Measurements from ENCODE around the gene CCT6A.

DNA sequence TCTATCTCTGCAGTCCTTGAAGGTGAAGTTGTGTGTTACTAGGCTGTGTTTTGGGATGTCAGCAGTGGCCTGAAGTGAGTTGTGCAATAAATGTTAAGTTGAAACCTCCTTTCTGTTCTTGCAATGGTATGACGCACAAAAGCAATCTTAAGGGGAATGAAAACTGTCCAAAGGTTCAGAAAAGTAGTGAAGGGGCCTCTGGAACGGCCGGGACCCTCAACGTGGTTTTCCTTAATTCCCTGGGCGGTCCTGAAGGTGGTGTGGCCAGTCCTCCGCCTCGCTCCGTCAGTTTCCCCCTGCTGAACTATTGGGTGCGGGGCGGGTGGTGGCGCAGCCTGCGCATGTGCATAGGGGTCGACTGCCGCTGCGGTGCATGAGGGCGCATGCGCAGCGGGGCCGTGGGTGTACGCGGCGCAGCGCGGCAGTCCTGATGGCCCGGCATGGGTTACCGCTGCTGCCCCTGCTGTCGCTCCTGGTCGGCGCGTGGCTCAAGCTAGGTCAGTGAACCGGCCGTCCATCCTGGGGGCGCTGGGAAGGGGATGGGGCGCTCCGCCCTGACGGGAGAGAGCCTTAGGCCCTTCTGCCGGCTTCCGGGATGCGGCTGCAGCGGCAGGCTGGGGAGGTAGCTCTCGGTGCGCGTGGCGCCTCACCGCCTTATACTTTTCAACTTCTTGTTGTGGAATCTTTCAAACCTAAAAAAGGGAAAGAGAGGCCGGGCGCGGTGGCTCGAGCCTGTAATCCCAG lies 12.5 kb downstream of the CCT6A start, which contains the start of gene SUMF2:
- TF ChIP-seq, protein P1, sequence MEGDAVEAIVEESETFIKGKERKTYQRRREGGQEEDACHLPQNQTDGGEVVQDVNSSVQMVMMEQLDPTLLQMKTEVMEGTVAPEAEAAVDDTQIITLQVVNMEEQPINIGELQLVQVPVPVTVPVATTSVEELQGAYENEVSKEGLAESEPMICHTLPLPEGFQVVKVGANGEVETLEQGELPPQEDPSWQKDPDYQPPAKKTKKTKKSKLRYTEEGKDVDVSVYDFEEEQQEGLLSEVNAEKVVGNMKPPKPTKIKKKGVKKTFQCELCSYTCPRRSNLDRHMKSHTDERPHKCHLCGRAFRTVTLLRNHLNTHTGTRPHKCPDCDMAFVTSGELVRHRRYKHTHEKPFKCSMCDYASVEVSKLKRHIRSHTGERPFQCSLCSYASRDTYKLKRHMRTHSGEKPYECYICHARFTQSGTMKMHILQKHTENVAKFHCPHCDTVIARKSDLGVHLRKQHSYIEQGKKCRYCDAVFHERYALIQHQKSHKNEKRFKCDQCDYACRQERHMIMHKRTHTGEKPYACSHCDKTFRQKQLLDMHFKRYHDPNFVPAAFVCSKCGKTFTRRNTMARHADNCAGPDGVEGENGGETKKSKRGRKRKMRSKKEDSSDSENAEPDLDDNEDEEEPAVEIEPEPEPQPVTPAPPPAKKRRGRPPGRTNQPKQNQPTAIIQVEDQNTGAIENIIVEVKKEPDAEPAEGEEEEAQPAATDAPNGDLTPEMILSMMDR (IDR thresholded peaks at IDR 0.05) = peak in 3 of 5 experiments; percentile 13 to 60 (median 46)
- peak; percentile 55 to 91 for TF ChIP-seq EP300 (IDR thresholded peaks at IDR 0.05)
- peak; percentile 80 for TF ChIP-seq POLR2A (IDR thresholded peaks at IDR 0.05)

Data from tibial nerve (tissue), 4 donors.